Measurements from ENCODE around the gene MGAM2.
"Not testable (repeated sequence)": the region's sequence is repeated elsewhere in the genome, so short reads cannot be mapped to it uniquely, and the experiment has no call there.

Gene MGAM2

GRCh38 chr7:142111499-142111898 lies at the start of gene MGAM2:
Gene MGAM2, plus strand, starts transcription at chr7:142111718. Its CDS starts 5,156 bp downstream, at chr7:142116874.
- no peak for DNase-seq

- no peak for DNase-seq
Observed at GRCh38 chr7:142063551-142064442, 47.7 kb upstream of the MGAM2 start.

GRCh38 chr7:142066536-142066935 lies 45.0 kb upstream of the MGAM2 start:
- DNase-seq, result no peak

- no peak for DNase-seq
Observed at GRCh38 chr7:142077762-142078161, 33.8 kb upstream of the MGAM2 start.

- no peak for DNase-seq
Observed at GRCh38 chr7:142083605-142084004, 27.9 kb upstream of the MGAM2 start.

GRCh38 chr7:142085428-142085827 lies 26.1 kb upstream of the MGAM2 start:
- no peak for DNase-seq

GRCh38 chr7:142088022-142088714 lies 23.4 kb upstream of the MGAM2 start:
- no peak for DNase-seq

- no peak for DNase-seq
Observed at GRCh38 chr7:142089035-142089434, 22.5 kb upstream of the MGAM2 start.

- DNase-seq, result no peak
Observed at GRCh38 chr7:142091961-142092360, 19.6 kb upstream of the MGAM2 start.

- no peak for DNase-seq
Observed at GRCh38 chr7:142094861-142095260, 16.7 kb upstream of the MGAM2 start.

- DNase-seq, result no peak
Observed at GRCh38 chr7:142097571-142097970, 13.9 kb upstream of the MGAM2 start.

GRCh38 chr7:142098004-142098403 lies 13.5 kb upstream of the MGAM2 start:
- no peak for DNase-seq

GRCh38 chr7:142099347-142099746 lies 12.2 kb upstream of the MGAM2 start:
- not testable (repeated sequence) for DNase-seq

GRCh38 chr7:142100634-142101033 lies 10.9 kb upstream of the MGAM2 start:
- DNase-seq, result no peak

GRCh38 chr7:142101794-142102193 lies 9.7 kb upstream of the MGAM2 start:
- not testable (repeated sequence) for DNase-seq

GRCh38 chr7:142104550-142105527 lies 6.7 kb upstream of the MGAM2 start:
- no peak for DNase-seq

- DNase-seq, result no peak
Observed at GRCh38 chr7:142108728-142109505, 2.6 kb upstream of the MGAM2 start.

GRCh38 chr7:142110098-142110497 lies 1.4 kb upstream of the MGAM2 start:
- DNase-seq, result no peak

GRCh38 chr7:142110638-142111037 lies 880 bp upstream of the MGAM2 start:
- DNase-seq, result no peak

GRCh38 chr7:142112086-142112485 lies 568 bp downstream of the MGAM2 start:
- no peak for DNase-seq

GRCh38 chr7:142114207-142114606 lies 2.7 kb downstream of the MGAM2 start:
- DNase-seq, result no peak

- DNase-seq, result no peak
Observed at GRCh38 chr7:142120524-142120923, 9.0 kb downstream of the MGAM2 start.

All from NCI-H1436 treated with DMSO at 0.1 percent for 48 hours (cell line).